ENCODE measurements around the gene RAB28. TPM values are rescaled to one million over a fixed set of nuclear protein-coding genes. Genes with fewer than 3 reads are reported as not detected.

RAB28 gene
- total RNA-seq, 1 donor from 2014 or later, result 17.9 TPM

DNA sequence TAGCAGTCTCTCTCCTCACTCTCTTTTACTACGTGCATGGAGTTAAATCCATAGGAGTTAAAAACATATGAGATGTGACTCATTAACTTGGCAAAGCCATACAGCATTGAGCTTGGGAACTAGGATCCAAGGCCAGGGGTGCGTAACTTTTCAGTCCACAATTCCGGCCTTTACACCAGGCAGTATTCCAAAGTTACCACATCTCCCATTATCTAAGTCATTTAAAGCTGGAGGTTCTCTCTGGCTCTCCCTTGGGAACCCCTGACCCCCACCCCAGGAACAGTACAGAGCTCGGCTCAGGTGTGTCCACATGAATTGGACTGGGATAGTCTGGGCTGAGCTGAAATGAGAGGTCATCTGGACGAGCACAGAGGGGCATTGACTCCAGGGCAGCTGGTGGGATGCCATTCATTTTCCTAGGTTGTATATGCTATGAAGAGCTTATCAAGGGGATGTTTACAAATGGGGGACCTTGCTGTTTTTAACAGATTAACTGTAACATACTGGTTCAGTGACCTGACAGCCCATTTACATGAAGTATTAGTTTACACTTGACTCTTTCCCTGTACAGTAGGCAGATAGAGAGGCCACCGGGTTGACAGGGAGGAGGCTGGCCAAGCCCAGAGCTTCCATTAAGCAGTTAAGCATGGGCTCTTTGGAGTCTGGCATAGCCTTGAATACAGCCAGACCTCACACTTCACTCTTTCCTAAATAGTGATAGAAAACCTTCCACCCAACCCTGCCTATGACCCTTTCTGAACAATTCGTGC lies 128.8 kb downstream of the RAB28 start:
- intact Hi-C loops (cut with DNase I), result no loop called here
- DNase-seq (no peak), ATAC-seq (no peak)
- Histone ChIP-seq H3K9me3 (no peaks in the 10 kb centered on the region), H3K4me1 (no peaks in the 10 kb centered on the region), H3K4me3 (no peak overlapping the region), H3K27ac (no peak overlapping the region), H3K27me3 (no peaks in the 10 kb centered on the region), H3K36me3 (no peaks in the 10 kb centered on the region)
- TF ChIP-seq, protein P1, sequence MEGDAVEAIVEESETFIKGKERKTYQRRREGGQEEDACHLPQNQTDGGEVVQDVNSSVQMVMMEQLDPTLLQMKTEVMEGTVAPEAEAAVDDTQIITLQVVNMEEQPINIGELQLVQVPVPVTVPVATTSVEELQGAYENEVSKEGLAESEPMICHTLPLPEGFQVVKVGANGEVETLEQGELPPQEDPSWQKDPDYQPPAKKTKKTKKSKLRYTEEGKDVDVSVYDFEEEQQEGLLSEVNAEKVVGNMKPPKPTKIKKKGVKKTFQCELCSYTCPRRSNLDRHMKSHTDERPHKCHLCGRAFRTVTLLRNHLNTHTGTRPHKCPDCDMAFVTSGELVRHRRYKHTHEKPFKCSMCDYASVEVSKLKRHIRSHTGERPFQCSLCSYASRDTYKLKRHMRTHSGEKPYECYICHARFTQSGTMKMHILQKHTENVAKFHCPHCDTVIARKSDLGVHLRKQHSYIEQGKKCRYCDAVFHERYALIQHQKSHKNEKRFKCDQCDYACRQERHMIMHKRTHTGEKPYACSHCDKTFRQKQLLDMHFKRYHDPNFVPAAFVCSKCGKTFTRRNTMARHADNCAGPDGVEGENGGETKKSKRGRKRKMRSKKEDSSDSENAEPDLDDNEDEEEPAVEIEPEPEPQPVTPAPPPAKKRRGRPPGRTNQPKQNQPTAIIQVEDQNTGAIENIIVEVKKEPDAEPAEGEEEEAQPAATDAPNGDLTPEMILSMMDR (IDR thresholded peaks at IDR 0.05), result no peak

DNA sequence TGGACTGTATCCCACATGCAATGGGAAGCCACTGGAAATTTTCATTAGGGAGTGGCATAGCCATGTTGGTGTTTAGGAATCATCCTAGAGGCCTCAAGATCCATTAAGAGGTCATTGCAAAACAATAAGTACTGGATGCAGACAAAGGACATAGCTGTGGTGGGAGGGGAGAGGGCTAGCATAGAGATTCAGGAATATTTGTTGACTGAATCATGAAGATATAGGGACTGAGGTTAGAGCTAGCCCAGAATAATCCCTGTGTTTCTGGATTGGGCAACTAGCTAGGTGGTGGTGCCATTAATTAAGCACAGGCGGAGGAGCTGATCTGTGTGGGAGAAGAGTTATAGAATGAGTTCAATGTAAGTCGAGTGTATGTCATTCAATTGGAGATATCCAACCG lies 135.0 kb downstream of the RAB28 start:
- intact Hi-C loops (cut with DNase I), result no loop called here
- H3K9me3 ChIP-seq, result no peaks in the 10 kb centered on the region
- H3K4me1 ChIP-seq, result no peaks in the 10 kb centered on the region
- TF ChIP-seq, protein P1 (IDR thresholded peaks at IDR 0.05), result no peak
- no peak overlapping the region for H3K27ac ChIP-seq
- DNase-seq (no peak), ATAC-seq (no peak)
- no peaks in the 10 kb centered on the region for H3K36me3 ChIP-seq
- no peak overlapping the region for H3K4me3 ChIP-seq
- no peaks in the 10 kb centered on the region for H3K27me3 ChIP-seq

DNA sequence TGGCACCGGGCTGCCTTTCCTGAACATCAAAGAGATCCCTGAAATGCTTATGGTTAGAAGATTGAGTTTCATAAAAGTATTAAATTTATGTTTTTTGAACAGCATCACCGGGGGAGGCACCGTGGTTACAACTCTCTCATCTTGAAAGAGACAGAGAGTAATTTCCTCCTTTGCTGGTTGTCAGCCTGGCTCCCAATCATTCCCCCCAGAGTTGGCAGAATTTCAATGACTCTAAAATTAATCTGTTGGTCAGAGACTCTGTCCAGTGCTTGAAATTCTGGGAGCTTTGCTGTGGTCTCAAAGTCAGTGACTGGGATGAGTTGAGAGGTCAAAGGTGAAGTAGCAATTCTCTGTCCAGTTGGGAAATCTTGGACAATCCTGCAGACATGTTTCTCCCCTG lies 135.9 kb downstream of the RAB28 start:
- H3K27ac ChIP-seq, result no peak overlapping the region
- TF ChIP-seq, protein P1 (IDR thresholded peaks at IDR 0.05), result no peak
- no peaks in the 10 kb centered on the region for H3K9me3 ChIP-seq
- intact Hi-C loops (cut with DNase I), result no loop called here
- H3K27me3 ChIP-seq, result no peaks in the 10 kb centered on the region
- no peak overlapping the region for H3K4me3 ChIP-seq
- DNase-seq (no peak), ATAC-seq (no peak)
- H3K36me3 ChIP-seq, result no peaks in the 10 kb centered on the region
- H3K4me1 ChIP-seq, result no peaks in the 10 kb centered on the region

DNA sequence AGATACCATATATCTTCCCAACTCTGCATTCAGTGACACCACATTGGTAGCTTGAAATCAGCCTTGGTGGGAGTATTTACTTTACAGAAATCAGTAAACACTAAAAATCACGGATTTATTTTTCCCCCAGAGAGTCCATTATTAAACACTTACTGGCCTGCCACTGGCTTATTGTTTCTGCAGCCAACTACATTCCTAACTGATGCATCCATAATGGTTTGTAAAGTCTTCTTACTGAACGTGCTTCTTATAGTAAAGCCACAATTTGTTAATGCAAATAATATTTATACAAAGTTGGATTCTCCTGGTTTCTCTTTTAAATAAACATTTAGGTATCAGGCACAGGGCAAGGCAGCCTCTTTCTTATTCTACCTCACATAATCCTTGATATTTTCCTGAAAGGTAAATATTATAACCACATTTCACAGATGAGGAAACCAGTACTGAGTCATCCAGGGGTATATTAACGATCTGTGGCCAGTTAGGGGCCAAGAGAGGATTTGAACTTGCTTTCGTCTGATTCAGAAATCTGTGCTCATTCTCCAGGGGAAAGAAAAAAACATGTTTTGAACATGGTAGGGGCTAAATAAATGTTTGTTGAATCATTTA lies 136.5 kb downstream of the RAB28 start:
- no peaks in the 10 kb centered on the region for H3K27me3 ChIP-seq
- ATAC-seq (no peak), DNase-seq (no peak)
- TF ChIP-seq, protein P1 (IDR thresholded peaks at IDR 0.05), result no peak
- H3K4me3 ChIP-seq, result no peak overlapping the region
- no peaks in the 10 kb centered on the region for H3K4me1 ChIP-seq
- no peak overlapping the region for H3K27ac ChIP-seq
- intact Hi-C loops (cut with DNase I), result no loop called here
- no peaks in the 10 kb centered on the region for H3K9me3 ChIP-seq
- H3K36me3 ChIP-seq, result no peaks in the 10 kb centered on the region

DNA sequence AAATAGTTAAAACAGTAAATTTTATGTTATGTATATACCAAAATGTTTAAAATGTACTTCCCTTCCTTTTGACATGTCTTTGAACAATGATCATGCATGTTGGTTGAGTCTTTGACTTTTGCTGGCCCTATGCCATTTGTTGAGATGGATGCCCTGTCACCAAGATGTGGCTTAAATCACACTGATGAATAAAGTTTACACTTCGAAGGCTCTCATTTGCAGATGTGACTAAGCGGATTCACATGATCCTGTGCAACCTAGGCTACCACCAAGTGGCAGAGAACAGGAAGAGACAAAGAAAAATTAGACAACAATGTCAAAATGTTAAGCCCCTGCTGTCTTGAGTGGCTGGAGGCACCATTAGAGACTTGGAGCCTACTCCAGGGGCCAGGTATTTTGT lies 139.9 kb downstream of the RAB28 start:
- no peak for DNase-seq
- Histone ChIP-seq H3K27ac (no peak overlapping the region), H3K9me3 (no peaks in the 10 kb centered on the region), H3K4me1 (no peaks in the 10 kb centered on the region), H3K4me3 (no peak overlapping the region), H3K36me3 (no peaks in the 10 kb centered on the region), H3K27me3 (no peaks in the 10 kb centered on the region)
- no peak for ATAC-seq
- intact Hi-C loops (cut with DNase I), result no loop called here
- TF ChIP-seq, protein P1 (IDR thresholded peaks at IDR 0.05), result no peak
